Dendritic cell treated with granulocyte-macrophage colony-stimulating factor and Interleukin-4, amounts not matched to agents 40 ng/mL and 50 ng/mL, for 4 days (primary cell): Measurements from ENCODE around the gene SNX13.

Source experiments
- H3K27ac Mint-ChIP-seq: one replicate; pipeline ENCODE4 v1.8.0; 2022; ENCODE audit warnings: mild to moderate bottlenecking, mixed read lengths
- H3K27me3 Mint-ChIP-seq: one replicate; pipeline ENCODE4 v1.8.0; 2022; ENCODE audit warnings: mild to moderate bottlenecking, mixed read lengths
- H3K36me3 Mint-ChIP-seq: one replicate; pipeline ENCODE4 v1.8.0; 2022; ENCODE audit warnings: low read depth, mixed read lengths
- H3K4me1 Mint-ChIP-seq: one replicate; pipeline ENCODE4 v1.8.0; 2022; ENCODE audit warnings: low read depth, mixed read lengths
- H3K4me3 Mint-ChIP-seq: one replicate; pipeline ENCODE4 v1.8.0; 2022; ENCODE audit warnings: mild to moderate bottlenecking, moderate library complexity, mixed read lengths
- H3K9me3 Mint-ChIP-seq: one replicate; pipeline ENCODE4 v1.8.0; 2022; ENCODE audit warnings: mixed read lengths
- intact Hi-C: fragments of 100-400 bp; cut with micrococcal nuclease; formaldehyde crosslinking; loops from one replicate; pipeline ENCODE4 v1.15.0; 2022

The SNX13 gene

GRCh38 chr7:17746020-17746530 lies 194.2 kb downstream of the SNX13 start:
- no peaks in the 10 kb centered on the region for H3K36me3 Mint-ChIP-seq
- H3K27me3 Mint-ChIP-seq = no peaks in the 10 kb centered on the region
- H3K4me1 Mint-ChIP-seq = no peaks in the 10 kb centered on the region
- no peak overlapping the region for H3K4me3 Mint-ChIP-seq
- intact Hi-C loops = no loop called here
- no peak overlapping the region for H3K27ac Mint-ChIP-seq
- H3K9me3 Mint-ChIP-seq = no peaks in the 10 kb centered on the region

- H3K27ac Mint-ChIP-seq = no peak overlapping the region
- intact Hi-C loops = no loop called here
- no peaks in the 10 kb centered on the region for H3K4me1 Mint-ChIP-seq
- no peaks in the 10 kb centered on the region for H3K27me3 Mint-ChIP-seq
- no peaks in the 10 kb centered on the region for H3K36me3 Mint-ChIP-seq
- no peaks in the 10 kb centered on the region for H3K9me3 Mint-ChIP-seq
- H3K4me3 Mint-ChIP-seq = no peak overlapping the region
Measured at GRCh38 chr7:17745610-17746009, 194.7 kb downstream of the SNX13 start.

- no peaks in the 10 kb centered on the region for H3K27me3 Mint-ChIP-seq
- no peak overlapping the region for H3K4me3 Mint-ChIP-seq
- H3K9me3 Mint-ChIP-seq = no peaks in the 10 kb centered on the region
- no peak overlapping the region for H3K27ac Mint-ChIP-seq
- intact Hi-C loops = no loop called here
- no peaks in the 10 kb centered on the region for H3K4me1 Mint-ChIP-seq
- no peaks in the 10 kb centered on the region for H3K36me3 Mint-ChIP-seq
Measured at GRCh38 chr7:17743316-17743715, 197.0 kb downstream of the SNX13 start.

- H3K36me3 Mint-ChIP-seq = no peaks in the 10 kb centered on the region
- no peaks in the 10 kb centered on the region for H3K27me3 Mint-ChIP-seq
- no peak overlapping the region for H3K27ac Mint-ChIP-seq
- H3K9me3 Mint-ChIP-seq = peaks cover 1% of the 10 kb centered on the region
- intact Hi-C loops = no loop called here
- H3K4me3 Mint-ChIP-seq = no peak overlapping the region
- no peaks in the 10 kb centered on the region for H3K4me1 Mint-ChIP-seq
Measured at GRCh38 chr7:17741426-17741825, 198.9 kb downstream of the SNX13 start.
